HG02623 (cell line): ENCODE measurements around the gene MKNK1.

Experiments
- ATAC-seq: cut with Tn5 transposase; IDR thresholded peaks from one replicate; pipeline ENCODE4 v1.9.1; 2021; ENCODE audit warnings: moderate library complexity; ENCODE audit not compliant: unreplicated experiment

MKNK1 gene

DNA sequence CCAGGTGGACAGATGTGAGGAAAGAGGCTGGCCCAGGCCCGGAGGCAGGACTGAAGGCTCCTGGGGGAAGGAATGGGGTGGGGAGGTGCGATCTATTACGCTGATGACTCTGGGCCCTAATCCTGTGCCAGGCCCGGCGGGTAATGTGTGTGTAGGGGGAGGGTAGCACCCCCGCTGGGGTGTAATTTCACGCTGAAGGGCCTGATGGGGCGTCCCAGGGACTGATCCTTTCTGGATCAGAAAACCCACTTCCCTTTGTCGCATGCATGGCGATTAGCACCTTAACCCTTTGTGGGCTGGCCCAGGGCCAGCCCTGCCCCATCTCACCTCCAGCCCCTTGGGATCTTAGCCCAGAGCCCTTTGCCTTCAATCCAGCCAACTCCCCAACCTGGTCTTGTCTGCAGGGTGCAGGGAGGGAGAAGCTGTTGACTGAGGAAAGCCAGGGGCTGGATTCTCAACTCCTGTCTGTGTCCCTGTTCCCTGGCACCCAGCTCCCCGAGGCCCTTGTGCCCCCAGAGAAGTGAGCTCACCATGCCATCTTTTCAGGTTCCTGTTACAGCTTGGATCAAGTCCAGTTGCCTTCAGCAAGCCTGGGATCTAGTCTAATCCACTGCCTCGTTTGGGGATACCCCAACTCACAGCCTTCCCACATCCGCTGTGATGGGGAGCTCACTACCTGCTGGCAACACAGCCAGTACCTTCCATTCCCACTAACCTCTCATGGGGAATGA is 78.7 kb downstream of the MKNK1 start:
- ATAC-seq: no peak

DNA sequence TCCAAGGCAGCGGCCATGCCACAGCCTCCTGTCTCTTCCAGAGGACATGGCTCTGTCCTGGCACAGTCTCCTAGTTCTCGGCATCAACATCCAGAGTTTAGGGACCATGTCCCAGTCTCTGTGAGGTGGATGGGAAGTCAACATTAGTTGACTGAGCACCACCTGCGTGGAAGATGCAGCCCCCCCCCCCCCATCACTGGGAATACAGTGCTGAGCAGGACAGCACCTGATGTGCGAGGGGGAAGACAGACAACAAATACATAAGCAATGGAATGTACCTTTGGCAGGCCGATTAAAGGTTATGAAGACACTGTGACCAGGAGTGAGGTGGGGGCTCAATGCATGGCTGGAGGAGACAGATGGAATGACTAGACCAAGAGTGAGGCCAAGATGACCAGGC is 79.2 kb downstream of the MKNK1 start:
- no peak for ATAC-seq

DNA sequence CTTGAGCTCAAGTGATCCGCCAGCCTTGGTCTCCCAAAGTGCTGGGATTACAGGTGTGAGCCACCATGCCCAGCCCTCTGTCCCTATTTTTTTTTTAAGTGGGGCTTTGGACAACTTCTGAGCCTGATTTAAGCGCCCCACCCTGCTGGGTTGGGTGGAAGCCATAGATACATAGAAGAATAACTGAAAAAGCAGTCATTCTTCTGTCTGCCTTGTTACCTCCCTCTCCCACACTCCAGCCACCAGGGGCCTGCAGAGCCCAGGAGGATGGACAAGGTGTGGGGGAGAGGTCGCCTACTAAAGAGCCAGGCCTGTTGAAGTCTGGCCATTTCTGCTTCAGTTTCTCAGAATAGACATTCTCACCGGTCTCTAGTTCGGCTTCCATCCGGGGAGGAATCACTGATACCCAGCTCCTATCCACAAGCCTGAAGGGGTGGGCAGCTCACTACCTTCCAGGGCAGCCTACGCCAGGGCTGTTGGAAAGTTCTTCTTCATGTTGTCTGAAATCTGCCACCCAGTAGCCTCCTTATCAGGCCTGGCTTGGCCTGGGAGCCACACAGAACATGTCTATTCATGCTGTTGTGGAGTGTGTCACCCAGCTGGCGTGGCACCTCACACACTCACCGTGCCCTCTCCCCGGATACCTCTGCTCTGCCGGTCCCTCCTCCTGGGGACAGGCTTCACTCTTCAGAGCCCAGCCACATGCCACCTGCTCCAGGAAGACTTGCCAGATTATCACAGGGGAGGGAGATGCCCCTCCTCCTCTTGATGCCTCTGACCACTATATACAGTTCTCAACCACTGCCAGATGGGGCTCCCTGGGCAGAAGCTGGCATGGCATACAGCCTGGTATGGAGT is 80.3 kb downstream of the MKNK1 start:
- ATAC-seq: no peak

DNA sequence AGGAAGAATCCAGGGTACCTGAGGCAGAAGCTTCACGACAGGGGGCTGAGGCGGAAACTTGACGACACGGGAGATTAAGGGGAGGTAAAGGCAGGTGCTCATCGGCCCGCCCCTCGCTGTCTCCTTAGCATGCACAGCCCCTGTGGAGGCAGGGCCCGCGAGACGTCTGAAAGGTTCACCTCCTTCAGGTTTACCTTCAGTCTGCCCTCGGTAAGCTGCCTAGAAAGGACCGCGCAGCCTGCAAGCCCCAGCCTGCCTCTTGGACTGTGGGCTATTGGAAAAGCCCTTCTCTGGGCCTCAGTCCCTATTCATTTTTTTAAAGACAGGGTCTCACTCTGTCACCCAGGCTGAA is 81.1 kb downstream of the MKNK1 start:
- no peak for ATAC-seq

DNA sequence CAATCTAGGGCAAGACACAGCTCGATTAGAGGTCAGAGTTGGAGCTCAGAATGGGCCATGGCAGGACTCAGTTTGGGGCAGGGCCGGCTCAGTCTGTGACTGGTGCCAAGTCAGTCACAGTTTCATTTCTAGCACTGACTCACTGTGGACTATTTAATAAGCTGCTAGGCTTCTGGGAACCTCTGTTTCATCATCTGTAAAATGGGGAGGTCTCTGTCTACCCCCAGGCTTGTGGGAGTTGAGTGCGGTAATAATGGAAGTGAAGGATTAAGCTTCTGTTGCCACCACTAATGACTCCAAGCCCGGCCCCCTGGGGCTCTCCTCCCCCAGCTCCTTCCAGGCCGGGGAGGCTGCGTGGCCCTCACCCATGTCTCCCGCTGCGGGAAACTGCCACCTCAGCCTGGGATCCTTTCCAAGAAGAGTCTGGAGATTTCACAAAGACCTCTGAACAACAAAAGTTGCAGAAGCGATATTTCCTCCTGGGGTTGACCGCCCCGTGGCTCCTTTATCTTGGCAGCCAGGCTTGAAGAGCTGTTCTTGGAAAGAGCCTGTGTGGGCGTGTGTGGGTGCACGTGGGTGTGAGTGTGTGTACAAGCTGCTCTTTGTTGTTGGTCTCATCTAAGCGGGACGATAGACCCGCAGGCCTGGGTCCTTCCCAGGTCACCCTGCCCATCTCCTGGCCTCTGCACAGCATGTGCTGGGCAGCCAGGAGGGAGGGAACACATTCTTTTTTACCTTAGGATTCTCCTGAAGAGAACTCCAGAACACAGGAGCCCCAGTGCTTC is 81.7 kb downstream of the MKNK1 start:
- no peak for ATAC-seq

DNA sequence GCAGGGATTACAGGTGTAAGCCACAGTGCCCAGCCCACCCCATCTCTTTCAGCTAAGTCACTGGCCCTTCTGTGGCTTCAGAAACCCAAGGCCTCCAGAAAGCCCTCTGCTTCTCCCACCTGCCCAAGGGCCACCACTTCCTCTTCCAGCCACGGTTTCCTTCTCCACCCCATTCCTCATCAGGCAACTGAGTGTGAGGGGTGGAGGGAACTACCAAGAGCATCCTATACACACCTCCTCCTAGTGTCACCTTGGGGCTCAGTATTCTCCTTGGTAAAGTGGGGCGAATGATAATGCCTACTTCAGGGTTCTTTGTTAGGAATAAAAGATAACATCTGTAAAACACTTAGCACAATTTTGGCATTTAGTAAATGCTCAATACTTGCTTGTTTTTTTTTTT is 82.7 kb downstream of the MKNK1 start:
- ATAC-seq: no peak

DNA sequence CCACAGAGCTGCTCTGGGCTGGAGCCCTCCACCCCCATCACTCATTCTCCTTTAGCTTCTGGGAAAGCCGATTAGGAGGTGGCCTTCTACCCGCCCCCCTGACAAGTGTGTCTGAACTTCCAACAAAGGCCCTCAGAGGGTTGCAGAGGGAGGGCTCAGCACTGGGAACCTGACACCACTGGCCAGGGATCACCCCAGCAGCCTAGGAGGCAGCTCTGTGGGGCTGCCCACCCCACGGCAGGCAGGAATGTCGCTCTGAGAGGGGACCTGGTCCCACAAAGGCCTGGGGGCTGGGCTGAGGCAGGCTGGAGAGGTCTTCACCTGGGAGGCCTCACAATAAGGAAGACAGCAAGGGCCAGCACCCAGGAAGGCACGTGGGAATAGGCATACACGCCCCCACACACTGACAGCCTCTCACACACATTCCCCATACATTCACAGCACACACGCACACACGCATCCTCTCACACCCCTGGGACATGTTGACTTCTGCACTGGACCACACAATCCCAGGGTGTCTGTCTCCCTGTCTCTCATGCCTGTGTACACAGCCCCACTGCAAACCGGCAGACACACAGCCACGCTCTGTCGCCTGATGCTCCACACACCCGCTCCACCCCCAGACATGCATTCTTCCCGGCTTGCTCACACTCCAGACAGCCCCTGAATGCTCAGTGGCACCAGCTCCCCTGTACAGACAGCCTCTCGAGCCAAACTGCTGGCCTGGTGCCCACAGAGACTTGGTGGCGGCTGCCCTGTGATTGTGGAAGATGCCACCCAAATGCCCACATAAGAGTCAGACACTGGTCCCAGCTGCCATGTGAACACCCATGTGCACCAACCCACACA is 83.8 kb downstream of the MKNK1 start:
- ATAC-seq: no peak

DNA sequence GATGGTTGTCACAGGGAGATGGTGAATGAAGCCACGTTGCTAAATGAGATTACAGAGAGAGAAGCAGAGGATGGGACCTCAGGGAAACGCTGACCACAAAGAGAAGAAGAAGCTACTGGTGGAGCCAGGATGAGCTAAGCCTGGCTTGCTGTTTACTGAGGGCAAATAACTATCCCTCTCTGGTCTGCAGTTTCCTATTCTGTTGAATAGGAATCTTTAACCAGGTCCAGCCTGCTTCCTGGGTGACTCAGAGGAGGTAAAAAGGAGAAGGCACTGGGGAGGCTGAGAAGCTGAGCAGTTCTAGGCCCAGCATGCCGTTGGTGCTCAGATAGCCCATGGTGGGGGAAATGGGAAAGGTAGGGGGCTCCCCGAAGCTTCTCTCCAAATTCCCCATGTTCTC is 84.9 kb downstream of the MKNK1 start:
- no peak for ATAC-seq

DNA sequence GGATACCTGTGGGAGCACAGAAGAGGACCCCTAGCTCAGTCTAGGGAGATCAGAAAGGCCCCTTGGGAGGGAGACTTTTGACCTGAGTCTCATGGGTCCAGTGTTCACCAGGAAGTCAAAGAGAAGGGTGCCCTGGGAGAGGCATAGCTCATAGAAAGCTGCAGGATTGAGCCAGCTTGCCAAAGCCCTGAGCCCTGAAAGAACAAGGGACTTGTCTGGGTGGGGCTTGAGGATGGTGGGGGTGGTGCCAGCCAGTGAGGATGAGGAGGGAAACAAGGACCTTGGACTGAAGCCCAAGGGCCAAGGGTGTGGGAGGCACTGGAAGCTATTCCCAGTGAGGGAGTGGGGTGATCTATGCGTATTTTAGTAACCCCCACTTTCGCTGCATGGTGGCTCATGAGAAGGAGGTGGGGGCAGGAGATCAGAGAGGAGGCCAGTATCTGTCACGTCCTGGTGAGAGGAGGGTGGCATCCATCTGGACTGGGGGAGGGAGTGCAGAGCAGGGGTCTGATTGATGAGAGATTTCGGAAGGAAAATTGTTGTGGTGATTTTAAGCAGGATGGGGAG is 86.1 kb downstream of the MKNK1 start:
- ATAC-seq: no peak

DNA sequence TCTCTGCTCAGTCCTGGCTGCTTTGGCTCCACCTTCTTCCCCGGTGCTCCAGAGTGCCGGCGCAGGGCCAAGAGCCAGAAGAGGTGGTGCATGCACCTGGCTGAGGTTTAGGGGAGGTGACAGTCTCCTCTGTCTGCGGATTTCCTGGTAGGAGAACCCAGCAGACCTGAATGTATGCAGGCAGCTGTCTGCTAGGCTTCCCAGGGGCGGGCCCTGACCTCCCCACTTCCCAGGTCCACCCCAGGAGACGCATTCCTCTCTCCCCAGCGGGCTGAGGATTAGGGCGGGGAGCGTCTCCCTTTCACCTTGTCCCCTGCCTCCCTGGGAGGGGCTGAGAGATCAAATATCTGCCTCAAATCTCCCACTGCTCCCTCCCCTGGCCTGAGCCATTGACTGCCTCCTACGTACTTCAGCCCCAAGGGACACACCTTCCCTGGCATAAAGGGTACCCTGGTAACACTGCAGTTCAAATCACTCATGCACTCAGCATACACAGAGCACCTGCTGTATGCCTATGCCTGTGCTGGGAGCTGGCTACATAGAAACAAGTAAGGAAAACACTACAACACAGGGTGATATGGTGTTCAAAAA is 87.0 kb downstream of the MKNK1 start:
- ATAC-seq: no peak

DNA sequence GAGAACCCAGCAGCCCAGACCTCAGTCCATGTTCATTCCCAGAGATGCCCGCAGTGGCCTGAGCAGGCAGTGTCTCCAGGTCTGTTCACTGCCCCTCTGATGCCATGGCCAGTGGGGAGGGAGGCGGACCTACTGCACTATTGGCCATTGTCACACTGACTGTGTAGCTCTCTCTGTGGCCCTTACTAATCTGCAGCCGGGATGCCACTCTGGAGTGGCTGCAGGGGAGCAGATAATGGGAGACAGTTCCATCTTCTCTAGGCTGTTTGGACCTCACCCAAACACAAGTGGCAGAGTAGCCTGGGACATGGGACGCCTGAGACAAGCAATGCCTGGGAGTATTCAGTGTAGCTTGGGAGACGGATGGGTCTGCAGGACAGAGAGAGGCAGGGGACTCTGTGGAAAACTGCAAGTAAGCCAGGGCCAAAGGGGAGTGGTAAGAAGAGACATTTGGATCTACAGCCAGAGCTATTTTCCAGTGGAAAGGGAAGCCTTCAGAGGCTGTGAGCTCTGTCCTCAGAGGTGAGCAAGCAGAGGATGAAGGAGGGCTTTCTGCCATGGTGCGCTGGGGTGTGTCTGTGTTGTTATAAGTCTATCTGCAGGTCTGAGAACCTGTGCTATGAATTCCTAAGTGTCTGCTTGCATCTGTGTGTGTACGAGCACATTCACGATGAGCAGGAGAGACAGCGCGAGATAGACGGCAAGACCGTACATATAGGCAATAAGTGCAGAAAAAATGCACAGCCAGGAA is 87.7 kb downstream of the MKNK1 start:
- no peak for ATAC-seq

DNA sequence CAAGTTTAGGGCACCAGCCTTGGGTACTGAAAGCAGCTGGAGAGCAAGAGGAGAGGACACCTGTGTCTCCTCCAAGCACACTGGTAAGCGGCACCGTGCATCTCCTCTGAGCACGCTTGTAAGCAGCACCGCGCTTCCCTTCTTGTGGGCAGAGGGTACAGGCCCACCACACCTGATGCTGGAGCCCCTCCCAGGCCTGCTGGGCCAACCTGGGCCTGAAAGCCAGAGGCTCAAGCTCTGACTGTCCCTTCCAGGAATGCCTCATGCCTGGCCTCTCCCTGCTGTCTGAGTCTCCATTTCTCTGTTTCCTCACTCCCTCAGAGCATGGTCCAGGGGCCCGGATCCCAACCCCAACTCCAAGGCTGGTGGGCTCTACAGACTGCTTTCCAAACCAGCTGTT is 88.5 kb downstream of the MKNK1 start:
- ATAC-seq: no peak

DNA sequence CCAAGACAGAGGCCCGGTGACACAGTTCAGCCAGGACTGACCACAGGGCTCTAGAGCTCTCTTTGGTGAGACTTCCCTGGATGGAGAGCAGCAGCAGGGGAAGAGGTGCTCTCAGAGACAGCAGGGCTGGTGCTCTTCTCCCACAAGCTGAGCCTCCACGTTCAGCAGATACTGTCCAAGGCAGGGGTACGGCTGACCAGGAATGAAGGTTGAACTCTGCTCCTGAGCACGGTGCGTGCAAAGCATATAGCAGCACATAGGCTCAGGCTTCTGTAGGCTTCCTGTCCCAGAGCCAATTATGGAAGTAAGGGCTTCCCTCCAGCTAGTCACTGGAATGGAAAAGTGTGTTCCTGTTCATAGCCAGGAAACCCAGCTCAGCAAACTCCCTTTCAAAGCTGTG is 90.5 kb downstream of the MKNK1 start:
- ATAC-seq: no peak

DNA sequence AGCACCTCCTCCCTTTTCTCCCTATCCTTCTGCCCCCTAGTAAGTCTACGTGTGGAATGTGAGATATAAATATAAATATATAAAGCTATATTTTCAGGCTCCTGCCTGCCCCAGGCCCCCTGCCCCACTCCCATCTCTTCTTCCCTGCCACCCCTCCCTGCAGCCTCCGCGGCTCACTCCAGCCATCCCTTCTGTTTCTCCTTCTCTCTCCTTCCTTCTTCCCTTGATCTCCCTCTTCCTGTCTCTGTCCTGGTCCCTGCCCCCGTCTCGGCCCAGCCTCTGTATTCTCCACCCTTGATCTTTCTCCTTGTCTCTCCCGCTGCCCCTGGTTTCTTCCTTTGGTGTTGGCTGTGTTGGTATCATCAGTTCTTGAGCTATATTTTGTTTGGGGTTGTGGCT is 91.3 kb downstream of the MKNK1 start:
- no peak for ATAC-seq

DNA sequence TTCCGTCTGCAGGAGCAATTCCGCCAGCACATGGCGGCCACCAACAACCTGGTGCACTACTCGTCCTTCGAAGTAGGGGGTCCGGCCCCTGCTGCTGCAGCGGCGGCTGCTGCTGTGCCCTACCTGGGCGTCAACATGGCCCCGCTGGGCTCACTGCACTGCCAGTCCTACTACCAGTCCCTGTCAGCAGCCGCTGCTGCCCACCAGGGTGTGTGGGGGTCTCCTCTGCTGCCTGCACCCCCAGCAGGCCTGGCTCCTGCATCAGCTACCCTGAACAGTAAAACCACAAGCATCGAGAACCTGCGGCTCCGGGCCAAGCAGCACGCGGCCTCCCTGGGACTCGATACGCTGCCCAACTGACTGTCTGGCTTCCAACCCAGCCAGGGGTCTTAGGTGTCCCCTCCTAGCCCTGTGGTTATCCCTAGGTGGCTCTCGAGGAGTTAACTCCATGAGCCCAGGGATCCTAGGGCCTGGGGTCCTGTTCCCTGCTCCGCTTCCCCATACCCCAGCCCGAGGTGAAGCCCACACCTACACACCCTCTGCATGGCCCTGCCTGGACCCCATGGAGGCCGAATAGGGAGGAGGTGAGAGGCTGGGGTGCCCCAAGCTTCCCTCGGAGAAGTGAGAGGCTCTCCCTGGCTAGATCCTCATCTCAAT is 91.8 kb downstream of the MKNK1 start:
- ATAC-seq: no peak

DNA sequence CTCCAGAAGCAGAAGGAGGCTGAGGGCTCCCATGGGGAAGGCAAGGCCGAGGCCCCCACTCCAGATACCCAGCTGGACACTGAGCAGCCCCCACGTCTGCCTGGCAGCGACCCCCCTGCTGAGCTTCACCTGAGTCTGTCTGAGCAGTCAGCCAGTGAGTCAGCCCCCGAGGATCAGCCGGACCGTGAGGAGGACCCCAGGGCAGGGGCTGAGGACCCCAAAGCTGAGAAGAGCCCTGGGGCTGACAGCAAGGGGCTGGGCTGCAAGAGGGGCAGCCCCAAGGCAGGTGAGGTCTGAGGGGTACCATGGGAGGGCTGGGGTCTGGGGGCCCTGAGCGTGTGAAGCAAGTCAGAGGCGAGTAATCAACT is 93.1 kb downstream of the MKNK1 start:
- no peak for ATAC-seq

DNA sequence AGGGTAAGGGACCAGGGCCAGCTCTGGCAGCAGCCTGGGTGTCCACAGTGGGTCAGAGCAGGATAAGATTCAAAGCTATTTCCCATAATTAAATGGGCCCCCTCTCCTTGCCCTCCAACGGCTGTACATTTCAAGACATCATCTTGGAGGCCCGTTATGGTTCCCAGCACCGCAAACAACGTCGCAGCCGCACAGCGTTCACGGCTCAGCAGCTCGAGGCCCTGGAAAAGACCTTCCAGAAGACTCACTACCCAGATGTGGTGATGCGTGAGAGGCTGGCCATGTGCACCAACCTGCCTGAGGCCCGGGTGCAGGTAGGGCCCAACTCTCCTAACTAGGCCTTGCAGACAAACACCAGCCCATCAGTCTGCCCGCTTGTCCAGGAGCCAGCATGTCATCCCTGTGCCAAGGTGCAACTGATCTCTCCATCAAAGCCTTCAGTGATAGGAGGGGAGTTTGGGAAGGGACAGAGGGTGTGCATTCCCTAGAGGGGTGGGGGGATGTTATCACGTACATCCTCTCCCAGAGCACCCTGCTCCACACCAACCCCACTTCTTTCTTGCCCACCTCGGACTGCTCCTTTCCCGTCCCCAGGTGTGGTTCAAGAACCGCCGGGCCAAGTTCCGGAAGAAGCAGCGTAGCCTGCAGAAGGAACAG is 93.6 kb downstream of the MKNK1 start:
- no peak for ATAC-seq

DNA sequence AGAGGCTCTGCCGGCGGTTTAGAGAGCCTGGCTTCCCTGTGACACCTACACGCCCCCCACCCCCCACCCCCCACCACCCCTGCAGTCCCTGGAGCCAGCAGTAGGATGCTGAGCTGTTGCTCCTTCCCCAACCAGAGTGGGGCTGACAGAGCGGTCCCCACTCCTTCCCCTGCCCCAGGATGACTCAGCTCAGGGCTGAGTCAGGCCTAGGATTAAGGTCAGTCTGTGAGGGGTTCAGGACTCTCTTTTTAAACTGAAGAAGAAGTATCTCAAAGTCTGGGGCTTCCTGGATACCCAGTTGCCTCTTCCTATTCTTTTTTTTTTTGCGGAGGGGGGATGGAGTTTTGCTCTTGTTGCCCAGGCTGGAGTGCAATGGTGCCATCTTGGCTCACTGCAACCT is 95.3 kb downstream of the MKNK1 start:
- ATAC-seq: no peak
